ENCODE data around the gene FARSB.

The FARSB gene

GRCh38 chr2:222544661-222545060, 111.2 kb downstream of the FARSB start:
- H2AFZ ChIP-seq (ENCODE audit: low read depth, low read length) = no peak overlapping the region
- H4K91ac ChIP-seq (ENCODE audit: low read length) = no peak overlapping the region
- H2BK5ac ChIP-seq (ENCODE audit: low read depth, low read length, poor library complexity, severe bottlenecking) = no peak overlapping the region
- H3K27ac ChIP-seq (ENCODE audit: low read length, poor library complexity, severe bottlenecking) = no peak overlapping the region
- H2BK12ac ChIP-seq (ENCODE audit: low read length in 2 of 2) = no peak overlapping the region
- no peaks in the 10 kb centered on the region for H3K4me1 ChIP-seq (ENCODE audit: control insufficient read depth, insufficient read depth, low read depth, low read length)
- WGBS = 100% methylated on average over 1 of the region's 1 CpG
- no peak overlapping the region for H3K4me3 ChIP-seq (ENCODE audit: insufficient read depth in 1 of 2, low read depth in 1 of 2, low read length in 2 of 2)
- no peak overlapping the region for H2AK5ac ChIP-seq (ENCODE audit: low read length, severe bottlenecking)
- H2BK15ac ChIP-seq (ENCODE audit: low read depth, poor library complexity, severe bottlenecking) = no peak overlapping the region
- H3K4me2 ChIP-seq (ENCODE audit: low read length, poor library complexity, severe bottlenecking) = no peak overlapping the region
- H3K18ac ChIP-seq (ENCODE audit: low read depth in 1 of 2, low read length in 2 of 2) = no peak overlapping the region
- H3K4ac ChIP-seq (ENCODE audit: low read depth in 1 of 2, low read length in 2 of 2) = no peak overlapping the region
- no peak overlapping the region for H2BK120ac ChIP-seq (ENCODE audit: low read depth, low read length)
- no peak overlapping the region for H3K23ac ChIP-seq (ENCODE audit: low read length in 2 of 2)
- no peaks in the 10 kb centered on the region for H3K79me1 ChIP-seq (replicated peaks; ENCODE audit: low read length, poor library complexity, severe bottlenecking)
- H3K9ac ChIP-seq (ENCODE audit: low read length) = no peak overlapping the region
- H4K8ac ChIP-seq (ENCODE audit: low read length) = no peak overlapping the region
- DNase-seq = no peak
- no peaks in the 10 kb centered on the region for H3K36me3 ChIP-seq (ENCODE audit: control insufficient read depth in 1 of 2, insufficient read depth in 2 of 2, low read depth in 1 of 2, low read length in 2 of 2)
- H3K27me3 ChIP-seq (ENCODE audit: control insufficient read depth in 1 of 2, insufficient read depth in 1 of 2, low read length in 2 of 2) = peaks cover 6 to 8% of the 10 kb centered on the region in 2 experiments
- no peaks in the 10 kb centered on the region for H3K9me3 ChIP-seq (ENCODE audit: control insufficient read depth, low read length)
- H3K14ac ChIP-seq (ENCODE audit: low read length in 2 of 2) = no peak overlapping the region

- H3K4me1 ChIP-seq (ENCODE audit: control insufficient read depth, insufficient read depth, low read depth, low read length) = no peaks in the 10 kb centered on the region
- WGBS = 81% methylated on average over 3 of the region's 3 CpGs
- no peak overlapping the region for H2BK5ac ChIP-seq (ENCODE audit: low read depth, low read length, poor library complexity, severe bottlenecking)
- no peak overlapping the region for H3K4me2 ChIP-seq (ENCODE audit: low read length, poor library complexity, severe bottlenecking)
- H2AK5ac ChIP-seq (ENCODE audit: low read length, severe bottlenecking) = no peak overlapping the region
- no peak overlapping the region for H3K18ac ChIP-seq (ENCODE audit: low read depth in 1 of 2, low read length in 2 of 2)
- no peak overlapping the region for H2BK12ac ChIP-seq (ENCODE audit: low read length in 2 of 2)
- no peaks in the 10 kb centered on the region for H3K36me3 ChIP-seq (ENCODE audit: control insufficient read depth in 1 of 2, insufficient read depth in 2 of 2, low read depth in 1 of 2, low read length in 2 of 2)
- no peaks in the 10 kb centered on the region for H3K9me3 ChIP-seq (ENCODE audit: control insufficient read depth, low read length)
- no peak overlapping the region for H3K4ac ChIP-seq (ENCODE audit: low read depth in 1 of 2, low read length in 2 of 2)
- H2BK120ac ChIP-seq (ENCODE audit: low read depth, low read length) = no peak overlapping the region
- H3K9ac ChIP-seq (ENCODE audit: low read length) = no peak overlapping the region
- H3K27ac ChIP-seq (ENCODE audit: low read length, poor library complexity, severe bottlenecking) = no peak overlapping the region
- H3K23ac ChIP-seq (ENCODE audit: low read length in 2 of 2) = no peak overlapping the region
- no peak for DNase-seq
- H3K14ac ChIP-seq (ENCODE audit: low read length in 2 of 2) = no peak overlapping the region
- H2AFZ ChIP-seq (ENCODE audit: low read depth, low read length) = no peak overlapping the region
- no peak overlapping the region for H4K8ac ChIP-seq (ENCODE audit: low read length)
- no peak overlapping the region for H2BK15ac ChIP-seq (ENCODE audit: low read depth, poor library complexity, severe bottlenecking)
- H3K27me3 ChIP-seq (ENCODE audit: control insufficient read depth in 1 of 2, insufficient read depth in 1 of 2, low read length in 2 of 2) = peaks cover 4 to 36% of the 10 kb centered on the region in 2 experiments
- H3K79me1 ChIP-seq (replicated peaks; ENCODE audit: low read length, poor library complexity, severe bottlenecking) = no peaks in the 10 kb centered on the region
- H3K4me3 ChIP-seq (ENCODE audit: insufficient read depth in 1 of 2, low read depth in 1 of 2, low read length in 2 of 2) = no peak overlapping the region
- H4K91ac ChIP-seq (ENCODE audit: low read length) = no peak overlapping the region
Measured at GRCh38 chr2:222538535-222538934, 117.4 kb downstream of the FARSB start.

- Histone ChIP-seq H3K23ac (ENCODE audit: low read length in 2 of 2) (no peak overlapping the region), H3K9me3 (ENCODE audit: control insufficient read depth, low read length) (no peaks in the 10 kb centered on the region), H2BK15ac (ENCODE audit: low read depth, poor library complexity, severe bottlenecking) (no peak overlapping the region), H3K27me3 (ENCODE audit: control insufficient read depth in 1 of 2, insufficient read depth in 1 of 2, low read length in 2 of 2) (peaks cover 4 to 42% of the 10 kb centered on the region in 2 experiments), H3K4ac (ENCODE audit: low read depth in 1 of 2, low read length in 2 of 2) (no peak overlapping the region), H2BK120ac (ENCODE audit: low read depth, low read length) (no peak overlapping the region), H3K4me1 (ENCODE audit: control insufficient read depth, insufficient read depth, low read depth, low read length) (no peaks in the 10 kb centered on the region), H3K27ac (ENCODE audit: low read length, poor library complexity, severe bottlenecking) (no peak overlapping the region), H2AFZ (ENCODE audit: low read depth, low read length) (no peak overlapping the region), H3K4me2 (ENCODE audit: low read length, poor library complexity, severe bottlenecking) (no peak overlapping the region), H3K18ac (ENCODE audit: low read depth in 1 of 2, low read length in 2 of 2) (no peak overlapping the region), H3K9ac (ENCODE audit: low read length) (no peak overlapping the region), H3K4me3 (ENCODE audit: insufficient read depth in 1 of 2, low read depth in 1 of 2, low read length in 2 of 2) (no peak overlapping the region), H2AK5ac (ENCODE audit: low read length, severe bottlenecking) (no peak overlapping the region), H3K14ac (ENCODE audit: low read length in 2 of 2) (no peak overlapping the region), H4K8ac (ENCODE audit: low read length) (no peak overlapping the region), H3K36me3 (ENCODE audit: control insufficient read depth in 1 of 2, insufficient read depth in 2 of 2, low read depth in 1 of 2, low read length in 2 of 2) (no peaks in the 10 kb centered on the region), H4K91ac (ENCODE audit: low read length) (no peak overlapping the region), H3K79me1 (replicated peaks; ENCODE audit: low read length, poor library complexity, severe bottlenecking) (no peaks in the 10 kb centered on the region), H2BK12ac (ENCODE audit: low read length in 2 of 2) (no peak overlapping the region), H2BK5ac (ENCODE audit: low read depth, low read length, poor library complexity, severe bottlenecking) (no peak overlapping the region)
- DNase-seq = no peak
- 84% methylated on average over 6 of the region's 6 CpGs for WGBS
Measured at GRCh38 chr2:222535477-222535876, 120.4 kb downstream of the FARSB start.

- no peak overlapping the region for H2BK5ac ChIP-seq (ENCODE audit: low read depth, low read length, poor library complexity, severe bottlenecking)
- no peaks in the 10 kb centered on the region for H3K9me3 ChIP-seq (ENCODE audit: control insufficient read depth, low read length)
- no peak overlapping the region for H3K27ac ChIP-seq (ENCODE audit: low read length, poor library complexity, severe bottlenecking)
- no peak overlapping the region for H4K91ac ChIP-seq (ENCODE audit: low read length)
- H4K8ac ChIP-seq (ENCODE audit: low read length) = no peak overlapping the region
- H2BK12ac ChIP-seq (ENCODE audit: low read length in 2 of 2) = no peak overlapping the region
- no peak overlapping the region for H2AFZ ChIP-seq (ENCODE audit: low read depth, low read length)
- no peaks in the 10 kb centered on the region for H3K79me1 ChIP-seq (replicated peaks; ENCODE audit: low read length, poor library complexity, severe bottlenecking)
- H3K4me1 ChIP-seq (ENCODE audit: control insufficient read depth, insufficient read depth, low read depth, low read length) = no peaks in the 10 kb centered on the region
- no peak overlapping the region for H3K14ac ChIP-seq (ENCODE audit: low read length in 2 of 2)
- no peak overlapping the region for H3K4me3 ChIP-seq (ENCODE audit: insufficient read depth in 1 of 2, low read depth in 1 of 2, low read length in 2 of 2)
- H3K36me3 ChIP-seq (ENCODE audit: control insufficient read depth in 1 of 2, insufficient read depth in 2 of 2, low read depth in 1 of 2, low read length in 2 of 2) = no peaks in the 10 kb centered on the region
- H2BK120ac ChIP-seq (ENCODE audit: low read depth, low read length) = no peak overlapping the region
- peaks cover 4 to 27% of the 10 kb centered on the region in 2 experiments for H3K27me3 ChIP-seq (ENCODE audit: control insufficient read depth in 1 of 2, insufficient read depth in 1 of 2, low read length in 2 of 2)
- H3K9ac ChIP-seq (ENCODE audit: low read length) = no peak overlapping the region
- 82% methylated on average over 5 of the region's 5 CpGs for WGBS
- H3K23ac ChIP-seq (ENCODE audit: low read length in 2 of 2) = no peak overlapping the region
- DNase-seq = no peak
- no peak overlapping the region for H3K4me2 ChIP-seq (ENCODE audit: low read length, poor library complexity, severe bottlenecking)
- H2BK15ac ChIP-seq (ENCODE audit: low read depth, poor library complexity, severe bottlenecking) = no peak overlapping the region
- no peak overlapping the region for H3K18ac ChIP-seq (ENCODE audit: low read depth in 1 of 2, low read length in 2 of 2)
- H3K4ac ChIP-seq (ENCODE audit: low read depth in 1 of 2, low read length in 2 of 2) = no peak overlapping the region
- no peak overlapping the region for H2AK5ac ChIP-seq (ENCODE audit: low read length, severe bottlenecking)
Measured at GRCh38 chr2:222532315-222532714, 123.6 kb downstream of the FARSB start.
